Fibroblast of skin of right quadriceps (primary cell): Measurements from ENCODE around the gene FBN3.
"Not testable (repeated sequence)": the region's sequence is repeated elsewhere in the genome, so short reads cannot be mapped to it uniquely, and the experiment has no call there.

Experiments used
- DNase-seq: peaks from one replicate; pipeline ENCODE4 v3.0.0-alpha.2; 2013

Gene FBN3

GRCh38 chr19:8046569-8047165, 102.7 kb downstream of the FBN3 start:
- no peak for DNase-seq

GRCh38 chr19:8045872-8046568, 103.4 kb downstream of the FBN3 start:
- DNase-seq, result no peak

- no peak for DNase-seq
Measured at GRCh38 chr19:8044018-8044417, 105.4 kb downstream of the FBN3 start.

GRCh38 chr19:8042900-8043299, 106.5 kb downstream of the FBN3 start:
- no peak for DNase-seq

GRCh38 chr19:8041531-8041931, 107.9 kb downstream of the FBN3 start:
- no peak for DNase-seq

- no peak for DNase-seq
Measured at GRCh38 chr19:8039231-8039630, 110.2 kb downstream of the FBN3 start.

GRCh38 chr19:8038815-8039214, 110.6 kb downstream of the FBN3 start:
- DNase-seq, result no peak

- DNase-seq, result no peak
Measured at GRCh38 chr19:8036434-8037099, 112.8 kb downstream of the FBN3 start.

- DNase-seq, result no peak
Measured at GRCh38 chr19:8034178-8034525, 115.2 kb downstream of the FBN3 start.

GRCh38 chr19:8033287-8034177, 115.9 kb downstream of the FBN3 start:
- DNase-seq, result not testable (repeated sequence)

- DNase-seq, result no peak
Measured at GRCh38 chr19:8030960-8031359, 118.4 kb downstream of the FBN3 start.

- peak; percentile 32 for DNase-seq
Measured at GRCh38 chr19:8028951-8029491, 120.4 kb downstream of the FBN3 start.

GRCh38 chr19:8025316-8025715, 124.1 kb downstream of the FBN3 start:
- no peak for DNase-seq

GRCh38 chr19:8024256-8024655, 125.1 kb downstream of the FBN3 start:
- DNase-seq, result not testable (repeated sequence)

- no peak for DNase-seq
Measured at GRCh38 chr19:8023371-8023770, 126.0 kb downstream of the FBN3 start.

GRCh38 chr19:8022275-8022674, 127.1 kb downstream of the FBN3 start:
- no peak for DNase-seq

- no peak for DNase-seq
Measured at GRCh38 chr19:8021374-8021773, 128.0 kb downstream of the FBN3 start.

- DNase-seq, result no peak
Measured at GRCh38 chr19:8020681-8021080, 128.7 kb downstream of the FBN3 start.

GRCh38 chr19:8017808-8018207, 131.6 kb downstream of the FBN3 start:
- DNase-seq, result no peak
